Ovary (tissue), 9 donors: ENCODE measurements around the gene DHDH. TPM values are rescaled to one million over a fixed set of nuclear protein-coding genes. Genes with fewer than 3 reads are reported as not detected.

ENCODE experiments used
- DNase-seq, 5 donors: peaks; one replicate each; pipeline ENCODE4 v3.0.0-alpha.2; 2019 to 2020
- H3K27ac ChIP-seq, 2 donors: fragments of 200-600 bp; one replicate each; pipeline versions ENCODE4 v1.5.1 to v1.8.0; 2019 to 2022
- H3K27me3 ChIP-seq: fragments of 200-600 bp; one replicate; pipeline ENCODE4 v1.8.0; 2022
- H3K36me3 ChIP-seq: fragments of 200-600 bp; sonication (generic); one replicate; pipeline ENCODE4 v1.5.1; 2019
- H3K4me1 ChIP-seq: one replicate; pipeline ENCODE4 v1.8.1; 2013; ENCODE audit warnings: mild to moderate bottlenecking, moderate library complexity; ENCODE audit not compliant: insufficient read depth
- H3K4me3 ChIP-seq: fragments of 200-600 bp; sonication (generic); one replicate; pipeline ENCODE4 v1.5.1; 2017
- H3K9me3 ChIP-seq, 2 donors: fragments of 200-600 bp in 1 of 2; sonication (generic) in 1 of 2; one replicate each; pipeline versions ENCODE4 v1.5.1 to v1.8.1; 2013 to 2019; ENCODE audit warnings: mild to moderate bottlenecking in 1 of 2, moderate library complexity in 1 of 2
- EP300 ChIP-seq: sonication (generic); formaldehyde crosslinking; IDR thresholded peaks from one replicate; pipeline ENCODE4 v1.6.1; 2017; ENCODE audit warnings: antibody characterized with exemption
- POLR2A ChIP-seq: fragments of 450-650 bp; IDR thresholded peaks from one replicate; pipeline ENCODE4 v1.6.1; 2017; ENCODE audit warnings: antibody characterized with exemption, mild to moderate bottlenecking, moderate library complexity
- WGBS, 3 donors: extraction: QIAGEN DNeasy Blood & Tissue Kit in 1 of 3; methylation state at CpG; one replicate each; pipeline versions ENCODE4 v1.1.5 to v1.1.7; 2013 to 2017; 5-methylcytosine and 5-hydroxymethylcytosine counted together
- intact Hi-C, 4 donors: fragments of 100-400 bp; cut with DNase I; formaldehyde crosslinking; loops; one replicate each; pipeline versions ENCODE4 v1.11.0 to v1.15.1; 2022 to 2023
- polyA plus RNA-seq, 2 donors: library from polyadenylated mRNA; stranded (reverse); fragments of 200-250 nt in 1 of 2; fragments of 350-450 nt in 1 of 2; fragmentation: Illumina TruSeq in 1 of 2; extraction: RNeasy Lipid Tissue Mini Kit (QIAGEN cat#74804) in 1 of 2; gene quantifications; one replicate each; pipeline ENCODE4 v1.2.3, GENCODE V29; 2013 to 2014
- total RNA-seq, 7 donors: library from RNA; depleted of rRNA in 2 of 7; stranded (reverse); fragments of >200 nt in 2 of 7; fragmentation: NEBNext Ultra II Directional in 3 of 7; extraction: Animal tissue kit (Norgen Biotek cat#: 25700) in 3 of 7; gene quantifications; one replicate each; pipeline versions ENCODE4 v1.1.0 to v1.2.4, GENCODE V29; 2016 to 2023
- TF ChIP-seq, protein P1 (sequence below), 3 donors: fragments of 450-650 bp in 2 of 3; fragments of 200-600 bp in 1 of 3; IDR thresholded peaks; one replicate each; pipeline versions ENCODE4 v1.5.1 to v1.8.0; 2016 to 2022; ENCODE audit warnings: antibody characterized with exemption in 3 of 3, mild to moderate bottlenecking in 1 of 3
- donor health status: DM: no; HTN: no; CAD: no; lungs with moderate emphysema.
- donor health status: DM: no; HTN: no; CAD: no.
- donor health status: Bipolar disorder and iron deficiency.
- donor health status: DM: yes; HTN: yes; CAD: no.
- donor health status: DM: no; HTN: no; CAD: no.
- donor health status: DM: yes; HTN: yes; CAD: no.

DHDH gene
- total and polyA plus RNA-seq, 9 donors: 0.28 to 0.78 (median 0.67) TPM; not detected in 4

DNA sequence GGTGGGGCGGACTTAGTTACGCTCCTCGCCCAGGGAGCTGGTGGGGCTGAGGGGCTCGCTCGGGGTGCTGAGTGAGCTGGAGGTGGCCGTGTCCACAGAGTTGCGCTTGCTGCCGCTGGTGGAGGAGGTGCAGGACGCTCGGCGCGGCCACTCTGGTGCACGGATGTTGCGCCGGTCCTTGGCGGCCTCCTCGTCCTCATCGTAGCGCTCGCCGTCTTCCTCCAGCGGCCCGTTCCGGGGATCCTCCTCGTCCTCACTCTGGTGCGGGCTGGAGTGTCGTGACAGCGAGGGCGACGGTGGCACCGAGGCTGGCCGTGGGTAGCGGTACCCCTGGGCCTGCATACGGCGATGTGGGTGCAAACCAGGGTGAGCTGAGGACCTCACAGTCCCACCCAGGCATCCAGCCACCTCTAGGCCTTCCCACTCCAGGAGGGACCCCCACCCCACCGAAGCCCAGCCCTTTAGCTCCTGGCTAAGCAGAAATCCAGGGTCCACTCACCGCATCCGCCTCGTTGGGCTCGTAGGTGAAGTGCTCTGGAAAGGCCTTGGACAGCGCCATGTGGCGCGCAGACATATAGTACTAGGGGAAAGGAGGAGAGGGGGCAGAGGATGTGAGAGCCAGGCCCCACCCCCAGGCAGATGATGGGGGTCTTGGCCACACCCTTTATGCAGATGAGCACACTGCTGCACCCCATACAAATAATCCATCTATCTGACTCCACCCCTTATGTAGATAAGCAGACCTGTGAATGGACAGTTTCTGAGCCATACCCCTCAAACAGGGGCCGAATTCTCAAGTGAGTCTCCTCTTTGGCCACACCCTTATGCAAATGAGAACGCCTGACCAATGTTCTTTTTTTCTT, 36.0 kb downstream of the DHDH start:
- peaks cover 4% of the 10 kb centered on the region for H3K4me1 ChIP-seq
- H3K36me3 ChIP-seq: no peaks in the 10 kb centered on the region
- TF ChIP-seq EP300: no peak
- no peak for TF ChIP-seq POLR2A
- TF ChIP-seq, protein P1, sequence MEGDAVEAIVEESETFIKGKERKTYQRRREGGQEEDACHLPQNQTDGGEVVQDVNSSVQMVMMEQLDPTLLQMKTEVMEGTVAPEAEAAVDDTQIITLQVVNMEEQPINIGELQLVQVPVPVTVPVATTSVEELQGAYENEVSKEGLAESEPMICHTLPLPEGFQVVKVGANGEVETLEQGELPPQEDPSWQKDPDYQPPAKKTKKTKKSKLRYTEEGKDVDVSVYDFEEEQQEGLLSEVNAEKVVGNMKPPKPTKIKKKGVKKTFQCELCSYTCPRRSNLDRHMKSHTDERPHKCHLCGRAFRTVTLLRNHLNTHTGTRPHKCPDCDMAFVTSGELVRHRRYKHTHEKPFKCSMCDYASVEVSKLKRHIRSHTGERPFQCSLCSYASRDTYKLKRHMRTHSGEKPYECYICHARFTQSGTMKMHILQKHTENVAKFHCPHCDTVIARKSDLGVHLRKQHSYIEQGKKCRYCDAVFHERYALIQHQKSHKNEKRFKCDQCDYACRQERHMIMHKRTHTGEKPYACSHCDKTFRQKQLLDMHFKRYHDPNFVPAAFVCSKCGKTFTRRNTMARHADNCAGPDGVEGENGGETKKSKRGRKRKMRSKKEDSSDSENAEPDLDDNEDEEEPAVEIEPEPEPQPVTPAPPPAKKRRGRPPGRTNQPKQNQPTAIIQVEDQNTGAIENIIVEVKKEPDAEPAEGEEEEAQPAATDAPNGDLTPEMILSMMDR (IDR thresholded peaks at IDR 0.05): no peak

DNA sequence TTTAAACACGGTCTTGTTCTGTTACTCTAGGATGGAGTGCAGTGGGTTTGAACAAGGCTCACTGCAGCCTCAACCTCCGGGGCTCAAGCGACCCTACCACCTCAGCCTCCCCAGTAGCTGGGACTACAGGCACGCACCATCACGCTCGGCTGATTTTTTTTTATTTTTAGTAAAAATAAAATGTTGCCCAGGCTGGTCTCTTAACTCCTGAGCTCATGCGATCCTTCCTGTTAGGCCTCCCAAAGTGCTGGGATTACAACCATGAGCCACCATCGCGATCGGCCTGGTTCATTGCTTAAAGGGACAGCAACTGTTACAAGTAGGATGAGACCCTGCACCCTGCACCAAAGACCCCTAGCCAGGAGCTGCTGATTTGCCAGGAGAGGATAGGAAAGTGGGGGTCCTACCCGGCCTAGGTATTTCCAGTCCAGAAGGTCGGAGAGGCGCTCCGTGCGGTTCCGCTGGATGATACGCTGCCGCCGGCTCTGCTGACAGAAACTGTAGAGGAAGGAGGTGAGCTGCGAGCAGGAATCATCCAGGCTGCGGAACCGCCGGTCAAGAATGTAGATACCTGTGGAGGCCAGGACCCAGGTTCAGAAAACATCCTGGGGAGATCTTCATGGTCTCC, 36.8 kb downstream of the DHDH start:
- no peak overlapping the region for H3K4me3 ChIP-seq
- H3K27me3 ChIP-seq: no peaks in the 10 kb centered on the region
- H3K27ac ChIP-seq: no peak overlapping the region
- intact Hi-C loops: loop anchor here in 2 of 4 donors (5.0 kb wide), 2 partner anchors 183 to 188 kb away; no protein-coding TSS in a partner anchor
- H3K4me1 ChIP-seq: peaks cover 3% of the 10 kb centered on the region
- 81 to 82% (median 82%) methylated on average over 22 to 23 of the region's 23 CpGs for WGBS, 3 donors
- peak in 2 of 5 donors; percentile 40 to 45 for DNase-seq
- no peaks in the 10 kb centered on the region for H3K9me3 ChIP-seq
- H3K36me3 ChIP-seq: no peaks in the 10 kb centered on the region
- TF ChIP-seq EP300 (no peak), POLR2A (no peak)
- TF ChIP-seq, protein P1 (IDR thresholded peaks at IDR 0.05): no peak

More for the DNA sequence above, 36.0 kb downstream of the DHDH start:
- Histone ChIP-seq H3K4me3 (no peak overlapping the region), H3K27me3 (no peaks in the 10 kb centered on the region), H3K27ac (no peak overlapping the region), H3K9me3 (no peaks in the 10 kb centered on the region)
- DNase-seq: peak in 2 of 5 donors; percentile 34 to 52
- intact Hi-C loops: loop anchor here in 3 of 4 donors (5.0 to 10.0 kb wide), 7 partner anchors 65 to 322 kb away; partner anchors contain the start of genes CA11 (in 1 of the 3), NUCB1 (in 1 of the 3) and PPP1R15A (in 1 of the 3)
- 91 to 93% (median 91%) methylated on average over 45 of the region's 45 CpGs for WGBS, 3 donors

DNA sequence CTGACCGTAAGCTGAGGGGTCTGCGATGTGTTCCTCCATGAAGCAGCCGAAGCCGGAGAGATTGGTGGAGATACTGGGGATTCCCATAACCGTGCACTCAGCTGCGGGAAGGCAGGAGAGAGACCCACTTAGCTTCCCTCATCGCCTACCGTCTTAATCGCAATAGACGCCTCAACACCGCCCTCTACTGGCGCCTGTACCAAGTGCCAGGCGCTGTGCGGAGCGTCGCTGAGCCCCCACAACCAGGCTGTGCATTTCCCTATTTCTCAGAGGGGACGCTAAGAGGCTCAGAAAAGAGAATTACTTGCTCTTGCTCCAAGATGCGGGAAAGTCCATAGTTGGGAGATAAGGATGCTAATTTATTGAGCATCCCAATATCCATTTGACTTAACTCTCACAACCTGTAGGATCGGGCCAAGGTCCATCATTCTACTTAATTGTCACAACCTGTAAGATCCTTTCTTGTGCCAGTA, 37.5 kb downstream of the DHDH start:
- DNase-seq: peak; percentile 78 to 91 (median 85)
- Histone ChIP-seq H3K27ac (no peak overlapping the region), H3K4me3 (no peak overlapping the region), H3K9me3 (no peaks in the 10 kb centered on the region), H3K4me1 (peaks cover 3% of the 10 kb centered on the region), H3K36me3 (no peaks in the 10 kb centered on the region), H3K27me3 (no peaks in the 10 kb centered on the region)
- TF ChIP-seq, protein P1 (IDR thresholded peaks at IDR 0.05): peak; percentile 81 to 84 (median 84)
- TF ChIP-seq POLR2A (no peak), EP300 (no peak)
- intact Hi-C loops: loop anchor here in 2 of 4 donors (5.0 kb wide), 2 partner anchors 184 to 189 kb away; no protein-coding TSS in a partner anchor
- WGBS, 3 donors: 17 to 20% (median 19%) methylated on average over 19 of the region's 19 CpGs

DNA sequence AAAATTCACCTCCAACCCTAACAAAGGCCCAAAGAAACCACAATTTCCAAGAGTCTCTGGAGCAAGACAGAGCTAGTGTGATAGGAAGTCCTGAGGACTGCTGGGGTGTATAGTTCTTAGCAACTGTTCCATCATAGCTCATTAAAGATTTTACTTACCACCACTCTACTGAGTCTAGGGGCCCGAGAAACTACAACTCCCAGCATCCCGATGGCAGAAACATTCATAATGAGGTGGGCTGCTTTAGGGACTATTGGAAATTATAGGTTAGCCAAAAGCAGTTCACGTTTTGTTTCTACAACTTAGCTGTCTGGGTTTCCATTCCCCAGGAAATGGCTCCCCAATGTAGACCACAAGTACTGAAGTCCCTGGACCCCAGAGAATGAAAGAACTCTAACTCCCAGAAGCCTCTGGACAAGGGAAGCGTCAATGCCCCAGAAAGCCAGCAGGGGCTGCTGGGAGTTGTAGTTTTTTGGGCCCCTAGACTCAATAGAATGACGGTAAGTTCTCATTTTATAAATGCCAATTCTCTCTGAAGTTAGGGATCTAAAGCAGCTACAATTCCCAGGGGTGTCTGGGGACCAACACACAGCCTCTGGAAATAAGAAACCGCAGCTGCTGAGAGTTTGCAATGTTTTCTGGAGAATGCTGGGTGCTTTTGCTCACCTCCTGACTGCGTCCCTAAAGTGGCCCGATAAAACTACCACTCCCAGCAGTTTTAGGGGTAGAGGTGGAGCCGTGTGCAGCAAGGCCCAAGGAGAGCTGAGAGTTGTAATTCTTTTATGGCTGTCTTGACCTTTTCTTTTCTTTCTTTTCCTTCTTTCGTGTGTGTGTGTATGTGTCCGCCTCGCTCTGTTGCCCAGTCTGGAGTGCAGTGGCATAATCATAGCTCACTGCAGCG, 42.7 kb downstream of the DHDH start:
- Histone ChIP-seq H3K36me3 (no peaks in the 10 kb centered on the region), H3K4me1 (no peaks in the 10 kb centered on the region), H3K27me3 (no peaks in the 10 kb centered on the region), H3K27ac (no peak overlapping the region), H3K4me3 (no peak overlapping the region), H3K9me3 (no peaks in the 10 kb centered on the region)
- 84 to 87% (median 85%) methylated on average over 13 of the region's 13 CpGs for WGBS, 3 donors
- TF ChIP-seq POLR2A (no peak), EP300 (no peak)
- TF ChIP-seq, protein P1 (IDR thresholded peaks at IDR 0.05): no peak
- DNase-seq: no peak
- intact Hi-C loops: loop anchor here in 1 of 4 donors (5.0 kb wide), 1 partner anchor 179 kb away; no protein-coding TSS in a partner anchor
